IMR-90 (cell line): ENCODE results near the gene IFITM10.

Experiments
- CEBPB ChIP-seq: IDR thresholded peaks from 2 replicates; pipeline ENCODE4 v1.6.1; 2012; ENCODE audit warnings: low read depth, low read length, improper control_type of control experiment
- CHD1 ChIP-seq: IDR thresholded peaks from 2 replicates; pipeline ENCODE4 v1.6.1; 2012; ENCODE audit warnings: low read depth, low read length, improper control_type of control experiment
- CTCF ChIP-seq: conservative IDR thresholded peaks from 2 replicates; pipeline ENCODE4 v1.5.1; 2012; ENCODE audit warnings: mild to moderate bottlenecking, low read depth, low read length, improper control_type of control experiment
- FOS ChIP-seq: fragments of 150-350 bp; IDR thresholded peaks from 2 replicates; pipeline ENCODE4 v1.6.1; 2016; ENCODE audit warnings: low read depth, low read length
- MAFK ChIP-seq: IDR thresholded peaks from 2 replicates; pipeline ENCODE4 v1.6.1; 2012; ENCODE audit warnings: low read depth, low read length, improper control_type of control experiment
- MAZ ChIP-seq: IDR thresholded peaks from 2 replicates; pipeline ENCODE4 v1.6.1; 2012; ENCODE audit warnings: low read depth, mild to moderate bottlenecking, low read length, improper control_type of control experiment, moderate library complexity, borderline replicate concordance
- MXI1 ChIP-seq: IDR thresholded peaks from 2 replicates; pipeline ENCODE4 v1.6.1; 2012; ENCODE audit warnings: low read depth, mild to moderate bottlenecking, low read length, moderate library complexity, borderline replicate concordance
- POLR2A ChIP-seq: IDR thresholded peaks from 2 replicates; pipeline ENCODE4 v1.6.1; 2012; ENCODE audit warnings: mild to moderate bottlenecking, low read depth, low read length
- RAD21 ChIP-seq: IDR thresholded peaks from 2 replicates; pipeline ENCODE4 v1.6.1; 2012; ENCODE audit warnings: low read length, improper control_type of control experiment
- SMC3 ChIP-seq: fragments of 150-350 bp; IDR thresholded peaks from 2 replicates; pipeline ENCODE4 v1.6.1; 2016; ENCODE audit warnings: low read depth, mild to moderate bottlenecking, antibody characterized with exemption, low read length, moderate library complexity
- TF ChIP-seq, protein P1 (sequence below): fragments of 150-350 bp; IDR thresholded peaks from 2 replicates; pipeline ENCODE4 v1.6.1; 2017; ENCODE audit warnings: mild to moderate bottlenecking, antibody characterized with exemption, low read length, low read depth

DNA sequence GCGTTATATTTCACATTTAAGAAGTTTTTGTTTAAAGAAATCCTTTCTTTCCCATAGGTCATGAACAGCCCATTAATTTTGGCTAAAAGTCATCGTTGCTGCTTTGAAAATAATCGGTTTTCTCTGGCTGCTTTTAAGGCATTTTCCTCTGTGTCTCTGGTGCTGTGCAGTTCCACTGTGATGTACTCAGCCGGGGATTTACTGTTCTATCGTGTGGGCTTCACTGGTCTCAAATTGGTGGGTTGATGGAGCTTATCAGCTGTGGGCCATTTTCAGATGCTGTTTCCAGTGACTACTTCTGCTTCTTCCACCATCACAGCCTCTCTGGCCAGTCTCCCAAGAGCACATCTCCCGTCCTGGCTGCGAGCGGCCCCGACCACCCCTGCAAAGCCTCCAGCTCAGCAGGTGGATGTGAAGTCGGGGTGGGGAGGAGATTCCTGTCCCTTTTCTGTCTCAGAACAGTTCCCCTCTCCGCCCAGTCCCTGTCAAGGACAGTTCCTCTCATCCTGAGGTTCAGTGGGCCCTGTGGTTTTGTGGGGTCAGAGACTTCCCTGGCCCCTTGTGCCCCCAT, 20.3 kb downstream of the IFITM10 start:
- TF ChIP-seq CTCF (no peak), POLR2A (no peak), CEBPB (no peak), SMC3 (no peak), RAD21 (no peak), MAZ (no peak), CHD1 (no peak), MAFK (no peak), MXI1 (no peak), FOS (no peak)
- TF ChIP-seq, protein P1, sequence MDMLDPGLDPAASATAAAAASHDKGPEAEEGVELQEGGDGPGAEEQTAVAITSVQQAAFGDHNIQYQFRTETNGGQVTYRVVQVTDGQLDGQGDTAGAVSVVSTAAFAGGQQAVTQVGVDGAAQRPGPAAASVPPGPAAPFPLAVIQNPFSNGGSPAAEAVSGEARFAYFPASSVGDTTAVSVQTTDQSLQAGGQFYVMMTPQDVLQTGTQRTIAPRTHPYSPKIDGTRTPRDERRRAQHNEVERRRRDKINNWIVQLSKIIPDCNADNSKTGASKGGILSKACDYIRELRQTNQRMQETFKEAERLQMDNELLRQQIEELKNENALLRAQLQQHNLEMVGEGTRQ, result no peak
